ENCODE results near the gene DUSP19. TPM values are rescaled to one million over a fixed set of nuclear protein-coding genes. Genes with fewer than 3 reads are reported as not detected.
"Not testable (repeated sequence)": the region's sequence is repeated elsewhere in the genome, so short reads cannot be mapped to it uniquely, and the experiment has no call there.

DUSP19 gene
- total and polyA plus RNA-seq, 10 donors: 0.78 to 5.8 (median 3.4) TPM

DNA sequence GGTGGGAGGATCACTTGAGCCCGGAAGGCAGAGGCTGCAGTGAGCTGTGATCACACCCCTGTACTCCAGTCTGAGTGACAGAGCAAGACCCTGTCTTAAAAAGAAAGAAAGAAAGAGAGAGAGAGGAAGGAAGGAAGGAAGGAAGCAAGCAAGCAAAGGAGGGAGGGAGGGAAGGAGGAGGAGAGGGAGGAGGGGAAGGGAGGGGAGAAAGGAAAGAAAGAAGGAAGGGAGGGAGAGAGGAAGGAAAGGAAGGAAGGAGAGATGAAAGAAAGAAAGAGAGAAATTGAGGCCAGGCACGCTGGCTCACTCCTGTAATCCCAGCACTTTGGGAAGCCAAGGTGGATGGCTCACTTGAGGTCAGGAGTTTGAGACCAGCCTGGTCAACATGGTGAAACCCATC is 37.9 kb upstream of the DUSP19 start:
- TF ChIP-seq POLR2AphosphoS5 (IDR thresholded peaks at IDR 0.05): no peak
- TF ChIP-seq, protein P1, sequence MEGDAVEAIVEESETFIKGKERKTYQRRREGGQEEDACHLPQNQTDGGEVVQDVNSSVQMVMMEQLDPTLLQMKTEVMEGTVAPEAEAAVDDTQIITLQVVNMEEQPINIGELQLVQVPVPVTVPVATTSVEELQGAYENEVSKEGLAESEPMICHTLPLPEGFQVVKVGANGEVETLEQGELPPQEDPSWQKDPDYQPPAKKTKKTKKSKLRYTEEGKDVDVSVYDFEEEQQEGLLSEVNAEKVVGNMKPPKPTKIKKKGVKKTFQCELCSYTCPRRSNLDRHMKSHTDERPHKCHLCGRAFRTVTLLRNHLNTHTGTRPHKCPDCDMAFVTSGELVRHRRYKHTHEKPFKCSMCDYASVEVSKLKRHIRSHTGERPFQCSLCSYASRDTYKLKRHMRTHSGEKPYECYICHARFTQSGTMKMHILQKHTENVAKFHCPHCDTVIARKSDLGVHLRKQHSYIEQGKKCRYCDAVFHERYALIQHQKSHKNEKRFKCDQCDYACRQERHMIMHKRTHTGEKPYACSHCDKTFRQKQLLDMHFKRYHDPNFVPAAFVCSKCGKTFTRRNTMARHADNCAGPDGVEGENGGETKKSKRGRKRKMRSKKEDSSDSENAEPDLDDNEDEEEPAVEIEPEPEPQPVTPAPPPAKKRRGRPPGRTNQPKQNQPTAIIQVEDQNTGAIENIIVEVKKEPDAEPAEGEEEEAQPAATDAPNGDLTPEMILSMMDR (IDR thresholded peaks at IDR 0.05 in 8 of 11, conservative IDR thresholded peaks at IDR 0.05 in 3 of 11): no peak
- TF ChIP-seq POLR2A (IDR thresholded peaks at IDR 0.05): no peak
- Histone ChIP-seq H3K9me3 (no peaks in the 10 kb centered on the region), H3K4me1 (peaks cover 14 to 39% (median 33%) of the 10 kb centered on the region in 6 donors), H3K36me3 (no peaks in the 10 kb centered on the region), H3K27me3 (replicated peaks in 1 of 7) (peaks cover 0 to 100% (median 24%) of the 10 kb centered on the region in 7 donors), H3K27ac (no peak overlapping the region), H3K4me3 (no peak overlapping the region)
- WGBS, 5 donors: 81 to 98% (median 87%) methylated on average over 2 of the region's 2 CpGs
- DNase-seq: no peak
- intact Hi-C loops (cut with DNase I; ENCODE audit: low total_unique reads): no loop called here

DNA sequence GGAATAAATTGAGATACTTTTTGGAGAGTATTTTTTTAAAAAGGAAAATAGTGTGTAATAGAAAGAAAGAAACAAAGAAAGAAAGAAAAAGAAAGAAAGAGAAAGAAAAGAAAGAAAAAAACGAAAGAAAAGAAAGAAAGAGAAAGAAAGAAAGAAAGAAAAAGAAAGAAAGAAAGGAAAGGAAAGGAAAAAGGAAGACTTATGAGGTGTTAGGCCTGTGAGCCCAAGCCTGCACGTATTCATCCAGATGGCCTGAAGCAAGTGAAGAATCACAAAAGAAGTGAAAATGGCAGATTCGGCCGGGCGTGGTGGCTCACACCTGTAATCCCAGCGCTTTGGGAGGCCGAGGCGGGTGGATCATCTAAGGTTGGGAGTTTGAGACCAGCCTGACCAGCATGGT is 35.0 kb upstream of the DUSP19 start:
- H3K4me3 ChIP-seq; DNase-seq; H3K27ac ChIP-seq; intact Hi-C loops (cut with DNase I; ENCODE audit: low total_unique reads); H3K36me3 ChIP-seq; H3K4me1 ChIP-seq: not testable (repeated sequence)
- WGBS, 5 donors: 85 to 91% (median 91%) methylated on average over 8 of the region's 8 CpGs
- Histone ChIP-seq H3K27me3 (replicated peaks in 1 of 7) (peaks cover 0 to 99% (median 12%) of the 10 kb centered on the region in 7 donors), H3K9me3 (peaks cover 0 to 24% (median 13%) of the 10 kb centered on the region in 8 donors)

DNA sequence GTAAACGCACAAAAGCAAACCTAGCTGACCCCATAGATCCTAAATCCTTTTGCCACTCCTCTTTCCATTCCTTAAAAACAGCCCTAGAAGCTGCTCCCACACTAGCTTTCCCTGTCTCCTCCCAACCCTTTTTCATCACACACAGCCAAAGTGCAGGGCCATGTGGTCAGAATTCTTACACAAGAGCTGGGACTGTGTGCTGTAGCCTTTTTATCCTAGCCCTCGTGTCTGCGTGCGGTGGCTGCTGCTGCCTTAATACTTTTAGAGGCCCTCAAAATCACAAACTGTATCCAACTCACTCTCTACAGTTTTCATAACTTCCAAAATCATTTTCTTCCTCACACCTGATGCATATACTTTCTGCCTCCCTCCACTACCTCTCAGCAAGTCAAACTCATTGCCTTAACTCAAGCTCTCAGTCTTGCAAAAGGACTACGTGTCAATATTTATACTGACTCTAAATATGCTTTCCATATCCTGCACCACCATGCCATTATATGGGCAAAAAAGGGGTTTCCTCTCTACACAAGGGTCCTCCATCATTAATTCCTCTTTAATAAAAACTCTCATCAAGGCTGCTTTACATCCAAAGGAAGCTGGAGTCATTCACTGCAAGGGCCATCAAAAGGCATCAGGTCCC is 30.9 kb upstream of the DUSP19 start:
- WGBS, 5 donors: 87 to 93% (median 90%) methylated on average over 5 of the region's 5 CpGs
- DNase-seq; H3K4me1 ChIP-seq; H3K36me3 ChIP-seq; intact Hi-C loops (cut with DNase I; ENCODE audit: low total_unique reads); H3K27ac ChIP-seq; H3K4me3 ChIP-seq: not testable (repeated sequence)
- peaks cover 0 to 82% (median 0%) of the 10 kb centered on the region in 7 donors for H3K27me3 ChIP-seq (replicated peaks in 1 of 7)
- peaks cover 0 to 25% (median 14%) of the 10 kb centered on the region in 8 donors for H3K9me3 ChIP-seq

DNA sequence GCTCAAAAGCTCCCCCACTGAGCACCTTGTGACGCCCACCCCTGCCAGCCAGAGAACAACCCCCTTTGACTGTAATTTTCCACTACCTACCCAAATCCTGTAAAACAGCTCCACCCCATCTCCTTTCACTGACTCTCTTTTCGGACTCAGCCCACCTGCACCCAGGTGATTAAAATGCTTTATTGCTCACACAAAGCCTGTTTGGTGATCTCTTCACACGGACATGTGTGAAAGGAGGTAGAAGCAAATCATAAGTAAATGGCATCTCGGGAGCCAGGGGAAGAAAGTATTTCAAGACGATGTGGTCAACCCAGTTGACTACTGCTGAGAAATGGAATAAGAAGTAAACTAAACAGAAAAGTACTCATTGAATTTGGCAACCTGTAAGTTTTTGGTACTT is 29.1 kb upstream of the DUSP19 start:
- H3K4me3 ChIP-seq: no peak overlapping the region
- 74 to 87% (median 80%) methylated on average over 5 of the region's 5 CpGs for WGBS, 5 donors
- peaks cover 0 to 25% (median 14%) of the 10 kb centered on the region in 8 donors for H3K9me3 ChIP-seq
- intact Hi-C loops (cut with DNase I; ENCODE audit: low total_unique reads): no loop called here
- TF ChIP-seq, protein P1 (IDR thresholded peaks at IDR 0.05 in 8 of 11, conservative IDR thresholded peaks at IDR 0.05 in 3 of 11): no peak
- no peak for TF ChIP-seq POLR2A (IDR thresholded peaks at IDR 0.05)
- no peak for TF ChIP-seq POLR2AphosphoS5 (IDR thresholded peaks at IDR 0.05)
- H3K27ac ChIP-seq: no peak overlapping the region
- no peaks in the 10 kb centered on the region for H3K4me1 ChIP-seq
- no peak for DNase-seq
- no peaks in the 10 kb centered on the region for H3K36me3 ChIP-seq
- H3K27me3 ChIP-seq (replicated peaks in 1 of 7): peaks cover 0 to 77% (median 0%) of the 10 kb centered on the region in 7 donors

DNA sequence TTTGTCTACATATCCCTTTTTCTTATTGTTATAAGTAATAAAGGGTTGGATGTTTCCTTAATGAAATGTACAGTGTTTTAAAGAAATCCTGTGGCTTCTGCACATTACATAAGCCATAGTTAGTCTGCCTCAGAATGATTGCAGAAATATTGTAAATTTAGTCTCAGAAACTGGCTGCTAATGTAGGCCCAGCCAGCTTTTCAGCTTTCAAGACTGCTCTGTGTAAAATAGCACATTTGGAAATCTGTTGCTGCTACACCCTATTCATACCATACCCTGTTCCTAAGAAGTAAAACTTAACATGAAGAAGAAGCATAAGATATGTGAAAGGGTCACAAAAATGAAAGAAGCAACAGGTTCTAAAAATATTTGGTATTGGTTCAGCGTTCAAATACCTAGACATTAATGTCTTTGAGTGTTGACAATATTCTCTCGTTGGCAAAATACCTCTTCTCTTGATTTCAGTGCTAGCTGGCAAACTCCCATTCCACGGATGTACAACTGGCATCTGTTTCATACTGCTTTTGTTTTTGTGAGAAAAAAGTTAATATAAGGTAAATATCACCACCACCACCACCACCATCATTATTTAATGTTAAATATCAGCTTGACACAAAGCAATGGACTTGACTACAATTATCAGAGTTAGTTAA is 21.1 kb upstream of the DUSP19 start:
- WGBS, 5 donors: 80 to 89% (median 82%) methylated on average over 3 of the region's 3 CpGs
- no peaks in the 10 kb centered on the region for H3K4me1 ChIP-seq
- intact Hi-C loops (cut with DNase I; ENCODE audit: low total_unique reads): no loop called here
- no peak overlapping the region for H3K4me3 ChIP-seq
- H3K9me3 ChIP-seq: no peaks in the 10 kb centered on the region
- no peak for DNase-seq
- H3K36me3 ChIP-seq: no peaks in the 10 kb centered on the region
- H3K27me3 ChIP-seq (replicated peaks in 1 of 7): peaks cover 0 to 37% (median 0%) of the 10 kb centered on the region in 7 donors
- no peak overlapping the region for H3K27ac ChIP-seq
- TF ChIP-seq, protein P1 (IDR thresholded peaks at IDR 0.05 in 8 of 11, conservative IDR thresholded peaks at IDR 0.05 in 3 of 11): no peak
- TF ChIP-seq POLR2AphosphoS5 (IDR thresholded peaks at IDR 0.05) (no peak), POLR2A (IDR thresholded peaks at IDR 0.05) (no peak)
